GM12864 (cell line): Measurements from ENCODE around the gene ASTE1.
A peak's percentile ranks its signal among the peaks of the same experiment; 100 is the strongest.

ENCODE experiments used
- DNase-seq: peaks from one replicate; pipeline ENCODE4 v3.0.0-alpha.2; 2011; ENCODE audit warnings: low read depth
- H3K4me3 ChIP-seq: 2 replicates; pipeline ENCODE4 v1.5.1; 2011; ENCODE audit warnings: mild to moderate bottlenecking, low read depth, low read length, control low read depth
- TF ChIP-seq, protein P1 (sequence below): IDR thresholded peaks from 2 replicates; pipeline ENCODE4 v1.5.1; 2011; ENCODE audit warnings: low read depth, mild to moderate bottlenecking, moderate library complexity, low read length, control low read depth, inconsistent platforms; ENCODE audit errors: missing control alignments

ASTE1 gene, protein sequence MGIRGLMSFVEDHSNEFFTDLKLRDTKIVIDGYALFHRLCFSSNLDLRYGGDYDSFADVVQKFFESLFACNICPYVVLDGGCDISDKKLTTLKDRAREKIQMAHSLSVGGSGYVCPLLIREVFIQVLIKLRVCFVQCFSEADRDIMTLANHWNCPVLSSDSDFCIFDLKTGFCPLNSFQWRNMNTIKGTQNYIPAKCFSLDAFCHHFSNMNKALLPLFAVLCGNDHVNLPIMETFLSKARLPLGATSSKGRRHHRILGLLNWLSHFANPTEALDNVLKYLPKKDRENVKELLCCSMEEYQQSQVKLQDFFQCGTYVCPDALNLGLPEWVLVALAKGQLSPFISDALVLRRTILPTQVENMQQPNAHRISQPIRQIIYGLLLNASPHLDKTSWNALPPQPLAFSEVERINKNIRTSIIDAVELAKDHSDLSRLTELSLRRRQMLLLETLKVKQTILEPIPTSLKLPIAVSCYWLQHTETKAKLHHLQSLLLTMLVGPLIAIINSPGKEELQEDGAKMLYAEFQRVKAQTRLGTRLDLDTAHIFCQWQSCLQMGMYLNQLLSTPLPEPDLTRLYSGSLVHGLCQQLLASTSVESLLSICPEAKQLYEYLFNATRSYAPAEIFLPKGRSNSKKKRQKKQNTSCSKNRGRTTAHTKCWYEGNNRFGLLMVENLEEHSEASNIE

DNA sequence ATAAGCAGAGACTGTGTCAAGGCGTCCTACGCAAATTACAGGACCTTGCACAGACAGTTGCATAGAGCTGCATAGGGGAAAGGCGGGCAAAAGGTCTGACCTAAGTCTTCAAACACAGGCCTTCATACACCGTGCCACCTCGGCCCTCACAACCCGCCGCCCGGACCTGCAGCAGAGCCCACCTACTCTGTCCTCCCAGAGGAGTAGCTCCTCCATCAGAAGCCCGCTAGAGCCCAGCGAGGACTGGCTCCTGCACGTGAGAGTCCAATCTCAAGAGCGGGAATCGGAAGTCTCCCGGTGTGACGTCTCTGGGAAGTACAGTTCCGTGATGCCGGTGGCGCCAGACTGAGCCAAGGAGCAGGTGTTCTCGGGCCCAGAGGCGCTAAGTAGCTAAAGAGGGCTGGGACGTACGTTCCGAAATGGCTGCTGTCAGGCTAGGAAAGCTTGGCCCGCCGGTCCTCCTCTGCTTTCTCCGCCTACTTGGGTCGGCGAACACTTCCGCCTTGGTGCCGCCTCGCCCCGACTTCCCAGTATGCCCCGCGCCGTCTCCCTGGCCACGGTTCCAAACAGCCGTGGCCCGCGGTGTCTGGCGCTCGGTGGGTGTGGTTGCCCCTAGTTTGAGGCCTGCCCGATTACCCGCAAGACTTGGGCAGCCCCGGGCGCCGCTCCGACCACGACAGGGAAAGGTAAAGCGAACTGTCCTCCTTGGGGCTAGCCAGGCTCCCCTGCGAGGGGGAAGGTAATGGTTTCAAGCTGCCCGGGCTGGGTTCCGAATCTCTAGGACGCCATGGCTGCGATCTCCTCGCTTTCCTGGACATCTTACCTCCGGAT, at the start of gene ASTE1, which contains the start of gene NEK11:
ASTE1 (minus strand) TSS at position 505 of the 831 bp plus-strand sequence. CDS start 1,519 bp downstream, outside the sequence.
NEK11 (plus strand) TSS at position 557 of the 831 bp plus-strand sequence. CDS start 2,832 bp downstream, outside the sequence.
- peak; percentile 55 for DNase-seq
- peak within 1 kb of the TSS; percentile 81 for H3K4me3 ChIP-seq
- TF ChIP-seq, protein P1, sequence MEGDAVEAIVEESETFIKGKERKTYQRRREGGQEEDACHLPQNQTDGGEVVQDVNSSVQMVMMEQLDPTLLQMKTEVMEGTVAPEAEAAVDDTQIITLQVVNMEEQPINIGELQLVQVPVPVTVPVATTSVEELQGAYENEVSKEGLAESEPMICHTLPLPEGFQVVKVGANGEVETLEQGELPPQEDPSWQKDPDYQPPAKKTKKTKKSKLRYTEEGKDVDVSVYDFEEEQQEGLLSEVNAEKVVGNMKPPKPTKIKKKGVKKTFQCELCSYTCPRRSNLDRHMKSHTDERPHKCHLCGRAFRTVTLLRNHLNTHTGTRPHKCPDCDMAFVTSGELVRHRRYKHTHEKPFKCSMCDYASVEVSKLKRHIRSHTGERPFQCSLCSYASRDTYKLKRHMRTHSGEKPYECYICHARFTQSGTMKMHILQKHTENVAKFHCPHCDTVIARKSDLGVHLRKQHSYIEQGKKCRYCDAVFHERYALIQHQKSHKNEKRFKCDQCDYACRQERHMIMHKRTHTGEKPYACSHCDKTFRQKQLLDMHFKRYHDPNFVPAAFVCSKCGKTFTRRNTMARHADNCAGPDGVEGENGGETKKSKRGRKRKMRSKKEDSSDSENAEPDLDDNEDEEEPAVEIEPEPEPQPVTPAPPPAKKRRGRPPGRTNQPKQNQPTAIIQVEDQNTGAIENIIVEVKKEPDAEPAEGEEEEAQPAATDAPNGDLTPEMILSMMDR, result no peak

DNA sequence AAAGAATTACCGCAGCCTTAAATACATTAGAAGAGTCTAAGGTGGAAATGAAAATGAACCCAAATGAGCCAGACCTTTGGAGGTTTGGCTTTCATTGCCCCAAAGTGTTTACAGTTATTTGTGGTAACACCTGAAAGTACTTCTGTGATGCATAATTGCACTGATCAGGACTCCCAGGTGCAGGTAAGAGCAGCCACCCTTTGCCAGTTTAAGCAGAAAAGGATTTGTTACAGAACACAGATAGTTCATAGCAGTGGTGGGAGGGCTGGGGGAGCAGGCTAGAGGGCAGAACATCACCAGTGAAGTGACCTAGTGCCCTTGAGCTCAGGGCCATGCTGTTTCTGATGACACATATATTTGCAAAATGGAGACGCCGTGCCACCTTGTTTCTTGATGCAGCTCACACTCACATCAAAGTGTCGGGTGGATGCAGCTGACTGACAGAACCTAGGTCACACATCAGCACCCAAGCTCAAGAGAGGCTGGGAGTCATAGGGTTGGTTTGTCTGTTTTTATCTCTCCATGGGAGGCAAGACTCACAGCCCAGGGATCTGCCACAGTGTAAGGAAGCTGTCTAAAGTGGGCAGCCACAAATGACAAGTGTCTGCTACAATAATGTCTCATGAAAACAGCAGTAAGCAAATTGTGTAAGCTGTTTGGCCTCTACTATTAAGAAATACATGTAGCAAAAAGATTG, 49.2 kb upstream of the ASTE1 start:
- DNase-seq, result peak; percentile 4
- TF ChIP-seq, protein P1, result no peak
- H3K4me3 ChIP-seq, result no peak overlapping the region

DNA sequence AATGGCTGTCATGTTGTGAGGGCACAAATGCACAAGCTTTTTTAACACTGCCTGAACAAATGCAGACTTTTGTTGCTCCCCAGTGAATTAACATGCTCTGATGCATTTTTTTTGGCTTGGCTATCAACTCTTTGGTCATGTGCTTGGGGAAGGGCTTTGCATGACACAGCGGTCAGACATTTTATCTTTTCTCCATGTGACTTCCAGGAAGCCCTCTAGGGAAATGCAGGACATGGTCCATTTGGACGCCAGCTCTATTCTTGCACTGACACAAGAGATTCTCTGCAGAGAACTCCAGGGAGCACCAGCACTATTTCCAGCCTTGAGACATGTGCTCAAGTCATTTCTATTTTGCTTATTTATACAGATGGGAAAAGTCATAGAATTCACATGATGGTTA, 46.2 kb upstream of the ASTE1 start:
- TF ChIP-seq, protein P1, result no peak
- no peak overlapping the region for H3K4me3 ChIP-seq
- no peak for DNase-seq

DNA sequence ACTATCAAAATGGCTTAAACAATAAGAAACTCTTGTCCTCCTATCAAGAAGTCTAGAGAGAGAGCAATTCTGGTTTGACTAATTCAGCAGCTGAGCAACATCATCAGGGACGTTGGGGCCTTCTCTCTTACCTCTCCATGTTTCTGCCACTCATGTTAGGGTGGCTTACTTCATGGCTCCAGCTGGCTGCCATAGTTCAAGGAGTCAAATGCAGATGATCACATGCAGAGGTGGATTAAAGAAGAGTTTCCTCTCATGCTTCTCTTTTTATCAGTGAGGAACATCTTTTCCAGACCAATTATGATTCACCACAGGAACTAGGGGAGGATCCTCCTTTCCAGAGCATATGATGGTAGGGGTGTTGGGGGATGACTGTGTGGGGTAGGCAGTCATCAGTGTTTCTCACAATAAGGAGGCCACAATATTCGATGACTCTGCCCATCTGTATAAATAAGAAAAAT, 45.5 kb upstream of the ASTE1 start:
- DNase-seq, result no peak
- no peak overlapping the region for H3K4me3 ChIP-seq
- TF ChIP-seq, protein P1, result no peak

DNA sequence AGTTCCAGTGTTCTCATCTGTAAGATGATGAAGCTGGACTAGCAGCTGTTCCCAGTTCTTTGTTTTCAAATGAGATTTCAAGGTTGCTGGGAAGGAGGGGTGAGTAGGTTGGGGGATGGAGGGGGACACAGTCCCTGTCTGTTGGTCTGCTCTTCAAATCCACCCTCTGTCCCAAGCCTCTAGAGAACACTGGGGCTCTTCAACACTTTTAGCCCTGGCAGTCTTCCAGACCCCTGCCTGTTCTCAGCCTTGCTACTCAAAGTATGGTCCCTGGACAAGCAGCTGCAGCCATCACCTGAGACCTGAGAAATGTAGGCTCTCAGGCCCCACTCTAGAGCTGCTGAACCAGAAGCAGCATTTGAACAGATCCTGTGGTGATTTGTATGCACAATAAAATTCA, 41.4 kb upstream of the ASTE1 start:
- TF ChIP-seq, protein P1, result no peak
- no peak for DNase-seq
- H3K4me3 ChIP-seq, result no peak overlapping the region
